Tibial nerve (tissue), 4 donors: ENCODE measurements around the gene FSCN2.

Experiments
- CTCF ChIP-seq, 5 experiments: fragments of 200-600 bp in 3 of 5; fragments of 450-650 bp in 2 of 5; sonication (generic) in 3 of 5; IDR thresholded peaks; one replicate each; pipeline ENCODE4 v1.5.1; 2016 to 2019; ENCODE audit warnings: antibody characterized with exemption in 5 of 5, mild to moderate bottlenecking in 3 of 5, moderate library complexity in 2 of 5
- EP300 ChIP-seq, 2 donors: sonication (generic); formaldehyde crosslinking; IDR thresholded peaks; one replicate each; pipeline ENCODE4 v1.6.1; 2017; ENCODE audit warnings: antibody characterized with exemption in 2 of 2, mild to moderate bottlenecking in 1 of 2
- POLR2A ChIP-seq, 2 donors: fragments of 450-650 bp; IDR thresholded peaks; one replicate each; pipeline ENCODE4 v1.6.1; 2017; ENCODE audit warnings: antibody characterized with exemption in 2 of 2, mild to moderate bottlenecking in 2 of 2, moderate library complexity in 2 of 2

- TF ChIP-seq CTCF (IDR thresholded peaks at IDR 0.05): no peak
- no peak for TF ChIP-seq POLR2A (IDR thresholded peaks at IDR 0.05)
- no peak for TF ChIP-seq EP300 (IDR thresholded peaks at IDR 0.05)
Measured at GRCh38 chr17:81581758-81582157, 53.6 kb downstream of the FSCN2 start.
